WTC11 (cell line): ENCODE results near the gene RNF214. TPM values are rescaled to one million over a fixed set of nuclear protein-coding genes. Genes with fewer than 3 reads are reported as not detected.

ENCODE experiments used
- ATAC-seq: fragments of 200-7000 bp; cut with Tn5 transposase; 2 replicates; pipeline ENCODE4 v1.10.0; 2021; ENCODE audit warnings: mild to moderate bottlenecking, moderate library complexity
- CTCF ChIA-PET: fragments of 300-600 bp; sonication (Branson Sonifier 250); formaldehyde crosslinking; loops from one replicate; lab custom pipeline; 2021; ENCODE audit warnings: antibody characterized with exemption; lab: Charles Lee
- POLR2A ChIA-PET: fragments of 350-600 bp; sonication (Branson Sonifier 250); formaldehyde crosslinking; loops from one replicate; lab custom pipeline; 2021; ENCODE audit warnings: antibody characterized with exemption; lab: Charles Lee
- DNase-seq: peaks from one replicate; pipeline ENCODE4 v3.0.0; 2021; ENCODE audit warnings: low spot score
- H3K27ac Mint-ChIP-seq: 2 replicates; pipeline ENCODE4 v1.8.0; 2021; ENCODE audit warnings: mixed read lengths
- H3K27me3 Mint-ChIP-seq: 2 replicates; pipeline ENCODE4 v1.8.0; 2021; ENCODE audit warnings: low read depth, mild to moderate bottlenecking, moderate library complexity, mixed read lengths
- H3K36me3 Mint-ChIP-seq: 2 replicates; pipeline ENCODE4 v1.8.0; 2021; ENCODE audit warnings: mixed read lengths
- H3K4me1 Mint-ChIP-seq: 2 replicates; pipeline ENCODE4 v1.8.0; 2022; ENCODE audit warnings: mixed read lengths
- H3K4me3 Mint-ChIP-seq: 2 replicates; pipeline ENCODE4 v1.8.0; 2021; ENCODE audit warnings: mild to moderate bottlenecking, moderate library complexity, mixed read lengths
- H3K9me3 Mint-ChIP-seq: 2 replicates; pipeline ENCODE4 v1.8.0; 2021; ENCODE audit warnings: mixed read lengths
- ATF6 ChIP-seq: sonication (generic); formaldehyde crosslinking; IDR thresholded peaks from 2 replicates; pipeline ENCODE4 v1.8.1; 2023; ENCODE audit warnings: mild to moderate bottlenecking, missing genetic modification reagents
- CDX4 ChIP-seq: fragments of 250-450 bp; sonication (Bioruptor Pico); IDR thresholded peaks from 2 replicates; pipeline ENCODE4 v1.9.0; 2021; ENCODE audit warnings: moderate library complexity, mild to moderate bottlenecking, inconsistent platforms, borderline replicate concordance
- CREM ChIP-seq: sonication (generic); formaldehyde crosslinking; IDR thresholded peaks from 2 replicates; pipeline ENCODE4 v1.8.1; 2022; ENCODE audit warnings: mild to moderate bottlenecking, missing genetic modification reagents, moderate library complexity
- CTCF ChIP-seq: fragments of 200-600 bp; IDR thresholded peaks from 2 replicates; pipeline ENCODE4 v1.8.0; 2022; ENCODE audit warnings: antibody characterized with exemption
- GRHL2 ChIP-seq: fragments of 250-450 bp; sonication (Bioruptor Pico); IDR thresholded peaks from 2 replicates; pipeline ENCODE4 v1.8.0; 2022; ENCODE audit warnings: mild to moderate bottlenecking, moderate library complexity; ENCODE audit not compliant: insufficient replicate concordance, severe bottlenecking
- NFYB ChIP-seq: sonication (generic); formaldehyde crosslinking; conservative IDR thresholded peaks from 2 replicates; pipeline ENCODE4 v1.8.0; 2022; ENCODE audit warnings: low read depth, missing genetic modification reagents
- RELA ChIP-seq: sonication (generic); formaldehyde crosslinking; IDR thresholded peaks from 2 replicates; pipeline ENCODE4 v1.8.1; 2022; ENCODE audit warnings: missing genetic modification reagents, mild to moderate bottlenecking, borderline replicate concordance
- SOX15 ChIP-seq: fragments of 250-450 bp; sonication (Bioruptor Pico); IDR thresholded peaks from 2 replicates; pipeline ENCODE4 v1.9.0; 2021; ENCODE audit warnings: mild to moderate bottlenecking
- TCF7 ChIP-seq: sonication (generic); formaldehyde crosslinking; IDR thresholded peaks from 2 replicates; pipeline ENCODE4 v1.8.0; 2022; ENCODE audit warnings: mild to moderate bottlenecking, low read depth, missing genetic modification reagents, moderate library complexity
- ZBTB21 ChIP-seq: sonication (generic); formaldehyde crosslinking; IDR thresholded peaks from 2 replicates; pipeline ENCODE4 v1.8.1; 2023; ENCODE audit warnings: mild to moderate bottlenecking, missing genetic modification reagents, borderline replicate concordance
- ZBTB43 ChIP-seq: sonication (generic); formaldehyde crosslinking; IDR thresholded peaks from 2 replicates; pipeline ENCODE4 v1.8.1; 2023; ENCODE audit warnings: mild to moderate bottlenecking, missing genetic modification reagents
- ZNF263 ChIP-seq: sonication (generic); formaldehyde crosslinking; IDR thresholded peaks from 2 replicates; pipeline ENCODE4 v1.8.1; 2022; ENCODE audit warnings: low read depth, mild to moderate bottlenecking, moderate library complexity, missing genetic modification reagents
- ZNF416 ChIP-seq: fragments of 250-450 bp; sonication (Bioruptor Pico); IDR thresholded peaks from 2 replicates; pipeline ENCODE4 v1.9.0; 2021; ENCODE audit warnings: mild to moderate bottlenecking, inconsistent platforms
- total RNA-seq: library from RNA; stranded (reverse); gene quantifications from 3 replicates; pipeline ENCODE4 v1.2.3, GENCODE V29; 2021
- TF ChIP-seq, protein P1 (sequence below): sonication (generic); formaldehyde crosslinking; IDR thresholded peaks from 2 replicates; pipeline ENCODE4 v1.8.0; 2022; ENCODE audit warnings: mild to moderate bottlenecking, missing genetic modification reagents
- TF ChIP-seq, protein P2 (sequence below): sonication (generic); formaldehyde crosslinking; IDR thresholded peaks from 2 replicates; pipeline ENCODE4 v1.8.0; 2022; ENCODE audit warnings: mild to moderate bottlenecking, missing genetic modification reagents
- TF ChIP-seq, protein P3 (sequence below): sonication (generic); formaldehyde crosslinking; conservative IDR thresholded peaks from 2 replicates; pipeline ENCODE4 v1.8.1; 2023; ENCODE audit warnings: mild to moderate bottlenecking, low read depth, missing genetic modification reagents, moderate library complexity

RNF214 gene
- total RNA-seq, 1 experiment from 2014 or later: 35.4 TPM

DNA sequence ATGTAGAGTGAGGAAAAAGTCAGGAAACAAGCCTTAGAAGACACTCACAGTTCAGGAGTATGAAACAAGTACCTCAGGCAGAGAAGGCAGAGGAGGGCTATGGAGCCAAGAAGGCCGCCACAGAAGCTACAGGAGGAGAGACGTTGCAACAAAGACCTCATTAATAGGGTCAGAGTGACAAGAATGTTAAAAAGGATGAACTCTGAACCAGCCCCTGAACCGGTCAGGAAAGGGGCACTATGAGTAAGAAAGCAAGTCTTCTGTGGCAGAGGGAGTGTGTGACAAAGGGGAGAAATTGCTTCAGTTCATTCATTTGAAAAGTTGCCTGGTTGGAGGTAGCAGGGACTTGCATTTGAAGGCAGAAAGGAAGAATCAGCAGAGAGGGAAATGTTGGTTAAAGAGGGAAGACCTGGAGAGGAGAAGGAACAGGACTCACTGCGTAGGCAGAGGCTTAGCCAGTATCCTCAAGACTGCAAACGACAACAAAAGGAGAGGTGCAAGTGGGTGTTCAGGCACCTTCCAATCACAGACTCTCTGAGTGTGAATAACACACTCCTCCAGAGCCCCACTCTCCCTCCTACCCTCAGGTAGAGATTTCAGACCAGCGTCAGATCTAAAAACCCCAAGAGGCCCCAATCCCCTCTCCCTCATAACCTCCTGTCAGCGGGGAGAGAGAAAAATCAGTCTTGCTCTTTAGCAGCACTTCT lies 17.9 kb upstream of the RNF214 start (continued):
- TF ChIP-seq, protein P1, sequence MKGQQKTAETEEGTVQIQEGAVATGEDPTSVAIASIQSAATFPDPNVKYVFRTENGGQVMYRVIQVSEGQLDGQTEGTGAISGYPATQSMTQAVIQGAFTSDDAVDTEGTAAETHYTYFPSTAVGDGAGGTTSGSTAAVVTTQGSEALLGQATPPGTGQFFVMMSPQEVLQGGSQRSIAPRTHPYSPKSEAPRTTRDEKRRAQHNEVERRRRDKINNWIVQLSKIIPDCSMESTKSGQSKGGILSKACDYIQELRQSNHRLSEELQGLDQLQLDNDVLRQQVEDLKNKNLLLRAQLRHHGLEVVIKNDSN: no peak
- TF ChIP-seq ATF6 (CRISPR knock-in tag): no peak
- no peak for TF ChIP-seq GRHL2 (CRISPR knock-in tag)
- TF ChIP-seq ZNF263 (CRISPR knock-in tag): no peak
- TF ChIP-seq ZNF416 (CRISPR knock-in tag): no peak
- no peak for TF ChIP-seq CTCF
- TF ChIP-seq CDX4 (CRISPR knock-in tag): no peak

DNA sequence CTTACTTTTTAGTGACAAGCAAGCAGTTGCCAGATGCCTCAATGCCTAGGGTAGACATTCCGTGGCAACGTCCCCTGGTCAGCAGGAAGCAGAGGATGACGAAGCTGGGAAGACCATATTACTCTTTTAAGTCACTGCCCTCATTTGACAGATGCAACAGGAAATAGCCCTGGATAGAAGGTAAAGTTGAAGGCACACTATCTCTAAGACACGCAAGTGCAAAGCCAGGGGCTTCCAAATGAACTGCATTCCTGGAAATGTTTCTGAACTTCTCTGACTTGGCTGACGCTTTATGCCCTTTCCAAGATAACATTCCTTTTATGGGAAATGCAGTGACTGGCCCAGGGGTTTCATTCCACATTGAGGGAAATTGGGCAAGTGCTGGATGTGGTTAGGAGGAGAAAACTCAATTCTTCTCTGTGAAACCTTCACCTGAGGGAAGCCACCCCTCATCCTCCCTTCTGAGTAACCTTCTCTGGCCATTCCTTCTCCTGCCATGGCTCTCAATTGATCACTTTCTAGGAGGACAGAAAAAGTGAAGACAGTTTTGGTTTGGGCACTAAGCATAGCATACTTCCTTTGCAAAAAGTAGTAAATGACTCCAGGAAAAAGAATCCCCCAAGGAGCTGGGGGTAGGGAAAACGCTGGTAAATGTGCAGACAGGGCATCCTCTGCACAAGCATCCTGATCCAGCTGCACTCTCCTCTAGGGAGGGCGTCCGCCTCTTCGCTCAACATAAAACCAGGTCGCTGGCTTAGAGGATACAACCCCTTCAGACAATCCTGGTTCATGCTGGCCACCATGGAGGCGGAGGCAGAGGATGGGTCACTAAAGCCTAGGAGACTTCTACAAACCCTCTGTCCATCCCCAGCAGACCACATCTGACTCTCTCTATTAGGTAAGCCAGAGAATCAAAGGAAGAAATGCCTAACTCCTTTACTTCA lies 15.1 kb upstream of the RNF214 start:
- DNase-seq: no peak
- POLR2A ChIA-PET: no interaction called here
- TF ChIP-seq, protein P2, sequence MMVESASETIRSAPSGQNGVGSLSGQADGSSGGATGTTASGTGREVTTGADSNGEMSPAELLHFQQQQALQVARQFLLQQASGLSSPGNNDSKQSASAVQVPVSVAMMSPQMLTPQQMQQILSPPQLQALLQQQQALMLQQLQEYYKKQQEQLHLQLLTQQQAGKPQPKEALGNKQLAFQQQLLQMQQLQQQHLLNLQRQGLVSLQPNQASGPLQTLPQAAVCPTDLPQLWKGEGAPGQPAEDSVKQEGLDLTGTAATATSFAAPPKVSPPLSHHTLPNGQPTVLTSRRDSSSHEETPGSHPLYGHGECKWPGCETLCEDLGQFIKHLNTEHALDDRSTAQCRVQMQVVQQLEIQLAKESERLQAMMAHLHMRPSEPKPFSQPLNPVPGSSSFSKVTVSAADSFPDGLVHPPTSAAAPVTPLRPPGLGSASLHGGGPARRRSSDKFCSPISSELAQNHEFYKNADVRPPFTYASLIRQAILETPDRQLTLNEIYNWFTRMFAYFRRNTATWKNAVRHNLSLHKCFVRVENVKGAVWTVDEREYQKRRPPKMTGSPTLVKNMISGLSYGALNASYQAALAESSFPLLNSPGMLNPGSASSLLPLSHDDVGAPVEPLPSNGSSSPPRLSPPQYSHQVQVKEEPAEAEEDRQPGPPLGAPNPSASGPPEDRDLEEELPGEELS: no peak
- TF ChIP-seq RELA (CRISPR knock-in tag) (no peak), TCF7 (CRISPR knock-in tag) (no peak), NFYB (CRISPR knock-in tag) (no peak), ZBTB21 (no peak), SOX15 (CRISPR knock-in tag) (no peak), ZBTB43 (CRISPR knock-in tag) (no peak), CDX4 (CRISPR knock-in tag) (no peak), CREM (CRISPR knock-in tag) (no peak)
- TF ChIP-seq, protein P3, sequence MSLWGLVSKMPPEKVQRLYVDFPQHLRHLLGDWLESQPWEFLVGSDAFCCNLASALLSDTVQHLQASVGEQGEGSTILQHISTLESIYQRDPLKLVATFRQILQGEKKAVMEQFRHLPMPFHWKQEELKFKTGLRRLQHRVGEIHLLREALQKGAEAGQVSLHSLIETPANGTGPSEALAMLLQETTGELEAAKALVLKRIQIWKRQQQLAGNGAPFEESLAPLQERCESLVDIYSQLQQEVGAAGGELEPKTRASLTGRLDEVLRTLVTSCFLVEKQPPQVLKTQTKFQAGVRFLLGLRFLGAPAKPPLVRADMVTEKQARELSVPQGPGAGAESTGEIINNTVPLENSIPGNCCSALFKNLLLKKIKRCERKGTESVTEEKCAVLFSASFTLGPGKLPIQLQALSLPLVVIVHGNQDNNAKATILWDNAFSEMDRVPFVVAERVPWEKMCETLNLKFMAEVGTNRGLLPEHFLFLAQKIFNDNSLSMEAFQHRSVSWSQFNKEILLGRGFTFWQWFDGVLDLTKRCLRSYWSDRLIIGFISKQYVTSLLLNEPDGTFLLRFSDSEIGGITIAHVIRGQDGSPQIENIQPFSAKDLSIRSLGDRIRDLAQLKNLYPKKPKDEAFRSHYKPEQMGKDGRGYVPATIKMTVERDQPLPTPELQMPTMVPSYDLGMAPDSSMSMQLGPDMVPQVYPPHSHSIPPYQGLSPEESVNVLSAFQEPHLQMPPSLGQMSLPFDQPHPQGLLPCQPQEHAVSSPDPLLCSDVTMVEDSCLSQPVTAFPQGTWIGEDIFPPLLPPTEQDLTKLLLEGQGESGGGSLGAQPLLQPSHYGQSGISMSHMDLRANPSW (CRISPR knock-in tag): no peak

More for the DNA sequence above, 15.1 kb upstream of the RNF214 start:
- peaks cover 3% of the 10 kb centered on the region; the same call in 1 of the 2 replicates for H3K4me1 Mint-ChIP-seq
- H3K9me3 Mint-ChIP-seq: no peaks in the 10 kb centered on the region
- no peak overlapping the region for H3K4me3 Mint-ChIP-seq
- no peaks in the 10 kb centered on the region for H3K27me3 Mint-ChIP-seq
- peaks cover 14% of the 10 kb centered on the region for H3K36me3 Mint-ChIP-seq
- CTCF ChIA-PET: no interaction called here
- no peak for ATAC-seq
- no peak overlapping the region for H3K27ac Mint-ChIP-seq
